ENCODE data around the gene ACAT2.

Gene ACAT2

GRCh38 chr6:159726255-159726917, 35.5 kb upstream of the ACAT2 start (continued):
- no peak for TF ChIP-seq CREB5 (CRISPR knock-in tag; IDR thresholded peaks at IDR 0.05; ENCODE audit: low read depth)
- TF ChIP-seq TCF4 (CRISPR knock-in tag; IDR thresholded peaks at IDR 0.05; ENCODE audit: borderline replicate concordance): no peak
- no peak for TF ChIP-seq ZC3H10 (CRISPR knock-in tag; IDR thresholded peaks at IDR 0.05)
- TF ChIP-seq ARNTL (CRISPR knock-in tag; IDR thresholded peaks at IDR 0.05; ENCODE audit: borderline replicate concordance, low read depth): no peak
- no peak for TF ChIP-seq GLIS3 (CRISPR knock-in tag; IDR thresholded peaks at IDR 0.05)

GRCh38 chr6:159726918-159727716, 34.7 kb upstream of the ACAT2 start, which contains the start of gene WTAP:
WTAP (plus strand) TSS chr6:159727506; CDS start chr6:159736266, 8,760 bp downstream.
- ATAC-seq: peak; percentile 90

GRCh38 chr6:159727717-159728445, 34.0 kb upstream of the ACAT2 start:
- TF ChIP-seq ZC3H10 (CRISPR knock-in tag; IDR thresholded peaks at IDR 0.05) (no peak), CSDC2 (CRISPR knock-in tag; IDR thresholded peaks at IDR 0.05) (no peak), ESRRG (CRISPR knock-in tag; IDR thresholded peaks at IDR 0.05) (no peak), RARB (CRISPR knock-in tag; IDR thresholded peaks at IDR 0.05) (no peak), TSHZ2 (CRISPR knock-in tag; IDR thresholded peaks at IDR 0.05) (no peak), CREB5 (CRISPR knock-in tag; IDR thresholded peaks at IDR 0.05; ENCODE audit: low read depth) (no peak), SNAI2 (CRISPR knock-in tag; IDR thresholded peaks at IDR 0.05) (no peak), ZNF70 (CRISPR knock-in tag; IDR thresholded peaks at IDR 0.05) (no peak), ISL1 (CRISPR knock-in tag; IDR thresholded peaks at IDR 0.05) (no peak), BACH2 (CRISPR knock-in tag; IDR thresholded peaks at IDR 0.05; ENCODE audit: borderline replicate concordance) (no peak)
- peak; percentile 48 for ATAC-seq

More at GRCh38 chr6:159726918-159727716, 34.7 kb upstream of the ACAT2 start, which contains the start of gene WTAP:
- TF ChIP-seq CSRNP3 (CRISPR knock-in tag; IDR thresholded peaks at IDR 0.05): no peak
- TF ChIP-seq TCF4 (CRISPR knock-in tag; IDR thresholded peaks at IDR 0.05; ENCODE audit: borderline replicate concordance): peak; percentile 69; the same call in 1 of the 2 replicates
- peak; percentile 81; the same call in 1 of the 2 replicates for TF ChIP-seq SNAI2 (CRISPR knock-in tag; IDR thresholded peaks at IDR 0.05)
- TF ChIP-seq TSHZ2 (CRISPR knock-in tag; IDR thresholded peaks at IDR 0.05): peak; percentile 67
- 0 out of 2 replicates have a peak, but pooled peaks have one; percentile 8 for TF ChIP-seq CSDC2 (CRISPR knock-in tag; IDR thresholded peaks at IDR 0.05)
- TF ChIP-seq ESRRG (CRISPR knock-in tag; IDR thresholded peaks at IDR 0.05): no peak
